HG02759 (cell line): Measurements from ENCODE around the gene MRPS16.

Experiments
- ATAC-seq: cut with Tn5 transposase; IDR thresholded peaks from one replicate; pipeline ENCODE4 v1.9.1; 2021; ENCODE audit warnings: mild to moderate bottlenecking, moderate library complexity; ENCODE audit not compliant: unreplicated experiment

MRPS16 gene

DNA sequence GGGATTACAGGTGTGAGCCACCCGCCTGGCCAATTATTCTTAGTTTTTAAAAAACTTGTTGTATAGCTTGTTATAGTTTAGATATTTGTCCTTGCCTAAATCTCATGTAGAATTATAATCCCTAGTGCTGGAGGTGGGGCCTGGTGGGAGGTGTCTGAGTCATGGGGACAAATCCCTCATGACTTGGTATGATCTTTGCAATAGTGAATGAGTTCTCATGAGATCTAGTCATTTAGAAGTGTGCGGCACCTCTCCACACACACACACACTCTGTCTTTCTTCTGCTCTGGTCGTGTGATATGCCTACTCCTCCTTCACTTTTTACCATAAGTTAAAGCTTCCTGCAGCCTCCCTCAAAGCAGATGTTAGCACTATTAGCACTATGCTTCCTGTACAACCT, 47.4 kb downstream of the MRPS16 start:
- ATAC-seq, result no peak
